IMR-90 (cell line): ENCODE measurements around the gene NTF3. TPM values are rescaled to one million over a fixed set of nuclear protein-coding genes. Genes with fewer than 3 reads are reported as not detected.

Experiments
- ATAC-seq: fragments of 200-7000 bp; cut with Tn5 transposase; 2 replicates; pipeline ENCODE4 v1.9.1; 2020; ENCODE audit warnings: low read depth, mild to moderate bottlenecking, moderate library complexity
- BruUV-seq: library from RNA; stranded (reverse); fragments of 400-500 nt; replicated peaks from 2 replicates; lab custom pipeline; 2021; lab: Mats Ljungman, UMichigan
- CTCF ChIA-PET: fragments of 300-600 bp; formaldehyde crosslinking; extraction: SDS; loops from one replicate; lab custom pipeline; 2021; ENCODE audit warnings: antibody characterized with exemption; lab: Yijun Ruan, JAX
- POLR2A ChIA-PET: fragments of 300-600 bp; sonication (Branson Sonifier 250); formaldehyde crosslinking; loops from one replicate; lab custom pipeline; 2022; ENCODE audit warnings: antibody characterized with exemption; ENCODE audit not compliant: unreplicated experiment; lab: Charles Lee
- DNase-seq: peaks from one replicate; pipeline ENCODE4 v3.0.0; 2013
- H2AFZ ChIP-seq: replicated peaks from 2 replicates; pipeline ENCODE3; 2013; ENCODE audit warnings: low read length, mild to moderate bottlenecking; ENCODE audit not compliant: poor library complexity
- H2AK5ac ChIP-seq: 2 replicates; pipeline ENCODE4 v1.6.1; 2013; ENCODE audit warnings: low read depth, low read length, inconsistent platforms
- H2AK9ac ChIP-seq: replicated peaks from 2 replicates; pipeline ENCODE3; 2013; ENCODE audit warnings: mild to moderate bottlenecking, low read depth, low read length, moderate library complexity; ENCODE audit not compliant: poor library complexity
- H2BK120ac ChIP-seq: 2 replicates; pipeline ENCODE4 v1.6.1; 2013; ENCODE audit warnings: low read depth, low read length, inconsistent platforms
- H2BK15ac ChIP-seq: 3 replicates; pipeline ENCODE4 v1.6.1; 2013; ENCODE audit warnings: low read depth, low read length, inconsistent platforms
- H2BK20ac ChIP-seq: 2 replicates; pipeline ENCODE4 v1.6.1; 2013; ENCODE audit warnings: low read depth, mild to moderate bottlenecking, inconsistent platforms, low read length, moderate library complexity
- H2BK5ac ChIP-seq: 2 replicates; pipeline ENCODE4 v1.6.1; 2013; ENCODE audit warnings: mild to moderate bottlenecking, low read depth, low read length, inconsistent platforms; ENCODE audit not compliant: poor library complexity, severe bottlenecking
- H3K14ac ChIP-seq: replicated peaks from 2 replicates; pipeline ENCODE4 v1.6.1; 2013; ENCODE audit warnings: low read depth, low read length, inconsistent platforms
- H3K18ac ChIP-seq: 2 replicates; pipeline ENCODE4 v1.6.1; 2013; ENCODE audit warnings: low read depth, low read length, control low read depth
- H3K23ac ChIP-seq: 2 replicates; pipeline ENCODE4 v1.6.1; 2013; ENCODE audit warnings: low read depth, low read length, inconsistent platforms
- H3K27ac ChIP-seq: 2 replicates; pipeline ENCODE4 v1.5.1; 2013; ENCODE audit warnings: mild to moderate bottlenecking, control low read depth, low read length; ENCODE audit not compliant: insufficient read depth
- H3K27me3 ChIP-seq: 2 replicates; pipeline ENCODE4 v1.6.1; 2013; ENCODE audit warnings: low read length; ENCODE audit not compliant: control insufficient read depth, insufficient read depth
- H3K36me3 ChIP-seq: 2 replicates; pipeline ENCODE4 v1.6.1; 2013; ENCODE audit warnings: low read length, mixed read lengths; ENCODE audit not compliant: control insufficient read depth, insufficient read depth
- H3K4ac ChIP-seq: 2 replicates; pipeline ENCODE4 v1.6.1; 2013; ENCODE audit warnings: low read depth, low read length, inconsistent platforms
- H3K4me1 ChIP-seq: 2 replicates; pipeline ENCODE4 v1.6.1; 2013; ENCODE audit warnings: low read length, mixed read lengths; ENCODE audit not compliant: control insufficient read depth, insufficient read depth
- H3K4me2 ChIP-seq: 2 replicates; pipeline ENCODE4 v1.6.1; 2013; ENCODE audit warnings: low read depth, mild to moderate bottlenecking, control low read depth, low read length, moderate library complexity
- H3K4me3 ChIP-seq: 2 replicates; pipeline ENCODE4 v1.5.1; 2013; ENCODE audit warnings: low read depth, mild to moderate bottlenecking, control low read depth, low read length, moderate library complexity; ENCODE audit not compliant: insufficient read depth
- H3K56ac ChIP-seq: 2 replicates; pipeline ENCODE4 v1.6.1; 2013; ENCODE audit warnings: low read length, inconsistent platforms; ENCODE audit not compliant: insufficient read depth; ENCODE audit errors: extremely low read depth
- H3K79me1 ChIP-seq, 2 experiments: 2 replicates each; pipeline ENCODE4 v1.6.1; 2013; ENCODE audit warnings: low read length in 2 of 2, inconsistent platforms in 1 of 2, low read depth in 1 of 2
- H3K9ac ChIP-seq: 2 replicates; pipeline ENCODE4 v1.6.1; 2013; ENCODE audit warnings: low read depth, low read length, control low read depth
- H3K9me1 ChIP-seq: 2 replicates; pipeline ENCODE4 v1.6.1; 2013; ENCODE audit warnings: low read length, inconsistent platforms; ENCODE audit not compliant: insufficient read depth
- H3K9me3 ChIP-seq: 2 replicates; pipeline ENCODE4 v1.6.1; 2013; ENCODE audit warnings: low read length; ENCODE audit not compliant: control insufficient read depth, insufficient read depth
- H4K20me1 ChIP-seq: 2 replicates; pipeline ENCODE4 v1.6.1; 2013; ENCODE audit warnings: low read length, inconsistent platforms; ENCODE audit not compliant: insufficient read depth
- H4K5ac ChIP-seq: 2 replicates; pipeline ENCODE4 v1.6.1; 2013; ENCODE audit warnings: mild to moderate bottlenecking, low read depth, low read length, control low read depth
- H4K8ac ChIP-seq, 2 experiments: 2 replicates each; pipeline ENCODE4 v1.6.1; 2013; ENCODE audit warnings: low read depth in 2 of 2, low read length in 2 of 2, control low read depth in 1 of 2, inconsistent platforms in 1 of 2
- H4K91ac ChIP-seq: 2 replicates; pipeline ENCODE4 v1.6.1; 2013; ENCODE audit warnings: low read depth, low read length, inconsistent platforms; ENCODE audit not compliant: insufficient read depth
- BHLHE40 ChIP-seq: fragments of 150-350 bp; IDR thresholded peaks from 2 replicates; pipeline ENCODE4 v1.6.1; 2016; ENCODE audit warnings: mild to moderate bottlenecking, low read depth, low read length
- CEBPB ChIP-seq: IDR thresholded peaks from 2 replicates; pipeline ENCODE4 v1.6.1; 2012; ENCODE audit warnings: low read depth, low read length, improper control_type of control experiment
- CHD1 ChIP-seq: IDR thresholded peaks from 2 replicates; pipeline ENCODE4 v1.6.1; 2012; ENCODE audit warnings: low read depth, low read length, improper control_type of control experiment
- CTCF ChIP-seq: conservative IDR thresholded peaks from 2 replicates; pipeline ENCODE4 v1.5.1; 2012; ENCODE audit warnings: mild to moderate bottlenecking, low read depth, low read length, improper control_type of control experiment
- ELK1 ChIP-seq: fragments of 150-350 bp; IDR thresholded peaks from 2 replicates; pipeline ENCODE4 v1.6.1; 2016; ENCODE audit warnings: low read depth, mild to moderate bottlenecking, low read length, moderate library complexity, borderline replicate concordance
- FOS ChIP-seq: fragments of 150-350 bp; IDR thresholded peaks from 2 replicates; pipeline ENCODE4 v1.6.1; 2016; ENCODE audit warnings: low read depth, low read length
- MAFK ChIP-seq: IDR thresholded peaks from 2 replicates; pipeline ENCODE4 v1.6.1; 2012; ENCODE audit warnings: low read depth, low read length, improper control_type of control experiment
- NFE2L2 ChIP-seq: fragments of 150-350 bp; IDR thresholded peaks from 2 replicates; pipeline ENCODE4 v1.6.1; 2016; ENCODE audit warnings: low read depth, mild to moderate bottlenecking, low read length
- POLR2A ChIP-seq: IDR thresholded peaks from 2 replicates; pipeline ENCODE4 v1.6.1; 2012; ENCODE audit warnings: mild to moderate bottlenecking, low read depth, low read length
- RAD21 ChIP-seq: IDR thresholded peaks from 2 replicates; pipeline ENCODE4 v1.6.1; 2012; ENCODE audit warnings: low read length, improper control_type of control experiment
- RCOR1 ChIP-seq: IDR thresholded peaks from 2 replicates; pipeline ENCODE4 v1.6.1; 2012; ENCODE audit warnings: mild to moderate bottlenecking, low read length, improper control_type of control experiment; ENCODE audit not compliant: insufficient replicate concordance
- RFX5 ChIP-seq: IDR thresholded peaks from 2 replicates; pipeline ENCODE4 v1.8.0; 2012; ENCODE audit warnings: low read depth, mild to moderate bottlenecking, low read length, moderate library complexity
- SMC3 ChIP-seq: fragments of 150-350 bp; IDR thresholded peaks from 2 replicates; pipeline ENCODE4 v1.6.1; 2016; ENCODE audit warnings: low read depth, mild to moderate bottlenecking, antibody characterized with exemption, low read length, moderate library complexity
- USF2 ChIP-seq: fragments of 150-350 bp; IDR thresholded peaks from 2 replicates; pipeline ENCODE4 v1.6.1; 2017; ENCODE audit warnings: mild to moderate bottlenecking, antibody characterized with exemption, low read length, low read depth
- WGBS, 2 experiments: methylation state at CpG; one replicate each; pipeline versions ENCODE4 v1.1.5 to v1.1.7; 2013; ENCODE audit warnings: missing lambda C conversion rate in 2 of 2; ENCODE audit not compliant: insufficient read length in 1 of 2; ENCODE audit errors: extremely low coverage in 2 of 2; 5-methylcytosine and 5-hydroxymethylcytosine counted together
- dilution Hi-C: fragments of 300-500 bp; cut with HindIII; formaldehyde crosslinking; loops from one replicate; pipeline ENCODE4 v1.14.3; 2018; ENCODE audit warnings: low sequenced_read_pairs; ENCODE audit not compliant: unreplicated experiment
- in situ Hi-C: fragments of 300-500 bp; cut with MboI; formaldehyde crosslinking; loops from 3 replicates; pipeline ENCODE4 v1.14.3; 2019; ENCODE audit warnings: low sequenced_read_pairs, inconsistent platforms, mixed read lengths
- intact Hi-C: fragments of 100-400 bp; cut with micrococcal nuclease; formaldehyde crosslinking; loops from 2 replicates; pipeline ENCODE4 v1.10.0; 2022
- polyA plus RNA-seq, 3 experiments: library from polyadenylated mRNA; depleted of rRNA; stranded (reverse); fragments of >200 nt; gene quantifications; 2 replicates each; pipeline ENCODE4 v1.2.3, GENCODE V29; 2012; ENCODE audit warnings: low replicate concordance in 1 of 3
- total RNA-seq: library from RNA; depleted of rRNA; stranded (reverse); fragments of >200 nt; gene quantifications from 2 replicates; pipeline ENCODE4 v1.2.3, GENCODE V29; 2012

The NTF3 gene
- total and polyA plus RNA-seq, 2 of the 4 experiments (the other 2 are of a cell fraction) = 12.2 to 32.4 TPM

GRCh38 chr12:5500331-5500659 is 68.4 kb downstream of the NTF3 start (continued):
- no peak for TF ChIP-seq BHLHE40
- TF ChIP-seq ELK1 = no peak
- no peak for TF ChIP-seq FOS
- TF ChIP-seq CEBPB = no peak
- no peak for TF ChIP-seq NFE2L2
- no peak; the same call in 1 of the 2 replicates for TF ChIP-seq MAFK

GRCh38 chr12:5503774-5504173 is 71.9 kb downstream of the NTF3 start:
- ChIA-PET CTCF (interaction anchor here (1.4 kb wide), 1 partner anchor 31 kb away, joined by 3 read pairs; no protein-coding TSS in a partner anchor), POLR2A (no interaction called here)
- no peak overlapping the region for H2BK5ac ChIP-seq
- no peak overlapping the region; the same call in 1 of the 2 replicates for H2AK5ac ChIP-seq
- H3K9me1 ChIP-seq = peaks cover 23% of the 10 kb centered on the region
- no peak overlapping the region for H4K8ac ChIP-seq
- H2BK20ac ChIP-seq = no peak overlapping the region
- intact Hi-C loops (loop anchor here (10.0 kb wide), 1 partner anchor 781 kb away; no protein-coding TSS in a partner anchor), dilution Hi-C loops (no loop called here), in situ Hi-C loops (no loop called here)
- peaks cover 23% of the 10 kb centered on the region for H3K4me1 ChIP-seq
- H3K4me3 ChIP-seq = no peak overlapping the region
- H2AFZ ChIP-seq = no peak overlapping the region
- no peak overlapping the region for H3K4me2 ChIP-seq
- no CpG with 5 or more reads among the region's 6 CpGs for WGBS, 2 experiments
- no peak for TF ChIP-seq CTCF
- TF ChIP-seq SMC3 = no peak
- no peak for TF ChIP-seq MAFK
- no peak for TF ChIP-seq BHLHE40
- TF ChIP-seq FOS = no peak
- no peak for TF ChIP-seq NFE2L2
- no peak for TF ChIP-seq RCOR1
- no peak for TF ChIP-seq RFX5
- TF ChIP-seq CHD1 = no peak
- no peak for TF ChIP-seq CEBPB
- no peak for TF ChIP-seq USF2
- no peak for TF ChIP-seq RAD21
- TF ChIP-seq POLR2A = no peak
- H3K23ac ChIP-seq = no peak overlapping the region
- no peaks in the 10 kb centered on the region for H3K27me3 ChIP-seq
- H3K9me3 ChIP-seq = no peaks in the 10 kb centered on the region
- no peak overlapping the region for H4K5ac ChIP-seq
- peaks cover 3 to 28% of the 10 kb centered on the region in 2 experiments for H3K79me1 ChIP-seq
- H3K27ac ChIP-seq = no peak overlapping the region
- BruUV-seq = no TSS peak
- H3K18ac ChIP-seq = no peak overlapping the region
- H2BK120ac ChIP-seq = no peak overlapping the region
- no peak overlapping the region for H3K56ac ChIP-seq
- ATAC-seq (no peak), DNase-seq (no peak)
- H2AK9ac ChIP-seq = no peak overlapping the region
- H3K4ac ChIP-seq = no peak overlapping the region
- no peak overlapping the region for H3K14ac ChIP-seq
- H4K20me1 ChIP-seq = peaks cover 12% of the 10 kb centered on the region; the same call in 1 of the 2 replicates
- H3K36me3 ChIP-seq = no peaks in the 10 kb centered on the region
- H4K91ac ChIP-seq = no peak overlapping the region
- H2BK15ac ChIP-seq = no peak overlapping the region
- H3K9ac ChIP-seq = no peak overlapping the region
